T follicular helper cell (primary cell): ENCODE results near the gene NTSR1.
A peak's percentile ranks its signal among the peaks of the same experiment; 100 is the strongest.

ENCODE experiments used
- DNase-seq: peaks from one replicate; pipeline ENCODE4 v3.0.0-alpha.2; 2020; ENCODE audit warnings: low read depth

Gene NTSR1

DNA sequence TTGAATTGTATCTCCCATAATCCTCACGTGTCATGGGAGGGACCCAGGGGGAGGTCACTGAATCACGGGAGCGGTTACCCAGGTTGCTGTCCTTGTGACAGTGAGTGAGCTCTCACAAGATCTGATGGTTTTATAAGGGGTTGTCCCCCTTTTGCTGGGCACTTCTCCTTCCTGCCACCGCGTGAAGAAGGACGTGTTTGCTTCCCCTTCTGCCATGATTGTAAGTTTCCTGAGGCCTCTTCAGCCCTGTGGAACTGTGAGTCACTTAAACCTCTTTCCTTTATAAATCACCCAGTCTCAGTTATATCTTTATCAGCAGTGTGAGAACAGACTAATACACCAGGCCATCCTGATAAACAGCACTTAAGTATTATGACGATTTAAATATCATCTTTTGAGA, 78.7 kb downstream of the NTSR1 start:
- no peak for DNase-seq

DNA sequence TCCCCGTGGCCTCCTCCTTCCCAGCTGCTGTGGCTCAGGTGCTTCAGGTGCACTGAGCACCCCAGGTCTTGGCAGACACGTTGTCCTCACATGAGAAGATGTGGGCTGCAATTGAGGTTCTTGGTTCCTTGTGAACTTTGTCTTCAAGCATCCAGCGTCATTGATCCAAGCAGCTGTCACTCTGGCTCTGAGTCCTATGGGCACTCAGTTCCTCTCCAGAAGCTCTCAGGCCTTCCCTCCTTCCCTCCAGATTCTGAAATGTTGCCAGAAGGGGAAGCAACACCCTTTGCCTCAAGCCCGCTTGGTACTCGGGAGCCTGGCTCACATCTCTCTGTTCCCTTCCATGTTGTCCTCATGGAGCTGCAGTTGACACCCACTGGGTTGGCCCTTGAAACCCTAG, 79.2 kb downstream of the NTSR1 start:
- no peak for DNase-seq

DNA sequence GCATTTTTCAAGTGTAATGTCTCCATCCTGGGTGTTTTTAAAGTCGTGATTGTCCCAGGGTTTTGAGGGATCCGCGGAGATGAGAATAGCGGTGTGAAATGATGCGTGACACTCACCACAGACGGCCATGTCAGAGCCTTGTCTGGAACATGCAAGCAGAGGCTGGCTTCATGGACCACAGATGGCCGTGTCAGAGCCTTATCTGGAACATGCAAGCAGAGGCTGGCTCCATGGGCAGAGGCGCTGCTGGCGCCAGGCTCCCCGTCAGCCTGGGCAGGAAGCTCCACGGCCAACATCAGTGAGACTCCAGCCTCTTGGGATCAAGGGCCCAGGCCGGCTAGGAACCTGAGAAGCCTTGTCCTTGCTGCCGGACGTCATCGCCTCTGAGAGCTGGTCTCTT, 80.0 kb downstream of the NTSR1 start:
- no peak for DNase-seq

DNA sequence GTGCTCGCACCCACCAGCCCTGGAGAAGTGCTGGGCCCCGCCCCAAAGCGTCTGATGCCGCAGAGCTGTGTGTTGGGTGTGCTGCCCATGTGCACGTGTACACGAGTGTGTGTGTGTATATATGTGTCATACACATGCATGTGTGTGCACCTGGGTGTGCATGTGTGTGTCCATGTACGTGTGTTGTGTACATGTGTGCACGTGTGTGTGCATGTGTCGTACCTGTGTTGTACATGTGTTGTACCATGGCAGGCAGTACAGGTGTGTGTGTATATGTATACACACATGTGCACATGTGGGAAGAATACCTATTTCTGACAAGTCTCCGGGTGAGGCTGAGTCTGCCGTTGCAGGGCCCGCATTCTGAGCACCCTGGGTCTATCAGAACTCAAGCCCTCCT, 81.4 kb downstream of the NTSR1 start:
- no peak for DNase-seq

DNA sequence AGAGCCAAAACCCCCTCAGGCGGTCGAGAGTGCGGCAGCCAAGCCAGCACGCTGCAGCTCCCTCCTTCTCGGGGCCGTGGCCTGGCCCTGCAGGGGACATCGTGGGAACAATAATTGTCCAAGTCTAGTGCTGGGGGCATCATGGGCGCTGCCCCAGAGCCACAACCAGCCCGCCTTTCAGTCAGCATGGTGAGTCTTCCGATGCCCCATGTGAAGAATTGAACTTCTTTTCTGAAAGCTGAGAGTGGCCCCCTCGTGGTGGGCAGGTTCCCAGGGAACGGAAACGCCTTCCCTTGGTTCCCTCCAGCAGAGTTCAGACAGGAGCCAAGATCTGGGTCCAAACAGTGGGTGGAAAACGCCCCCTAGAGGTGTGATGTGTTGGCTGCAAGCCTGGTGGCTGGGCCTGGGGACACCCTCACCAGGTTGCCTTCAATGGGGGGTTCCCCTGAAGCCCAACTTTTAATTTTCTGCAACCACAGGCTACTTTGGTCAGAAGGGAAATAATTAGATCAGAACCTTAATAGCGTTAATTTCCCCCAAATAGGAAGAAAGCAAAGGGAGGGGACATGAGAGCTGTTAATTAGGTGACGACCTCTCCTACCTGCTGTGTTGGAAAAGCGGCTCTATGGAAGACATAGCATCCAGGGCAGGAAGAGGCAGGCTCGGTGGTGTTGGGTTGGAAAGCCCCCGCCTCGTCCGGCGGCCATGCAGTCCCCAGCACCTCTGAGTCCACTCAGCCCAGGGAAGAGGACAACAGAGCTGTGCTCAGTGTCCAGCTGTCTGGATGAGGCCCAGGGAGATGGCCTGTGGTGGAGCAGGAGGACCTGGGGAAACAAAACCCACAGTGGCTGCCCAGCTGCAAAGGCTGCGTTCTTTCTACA, 82.9 kb downstream of the NTSR1 start:
- DNase-seq = peak; percentile 44

DNA sequence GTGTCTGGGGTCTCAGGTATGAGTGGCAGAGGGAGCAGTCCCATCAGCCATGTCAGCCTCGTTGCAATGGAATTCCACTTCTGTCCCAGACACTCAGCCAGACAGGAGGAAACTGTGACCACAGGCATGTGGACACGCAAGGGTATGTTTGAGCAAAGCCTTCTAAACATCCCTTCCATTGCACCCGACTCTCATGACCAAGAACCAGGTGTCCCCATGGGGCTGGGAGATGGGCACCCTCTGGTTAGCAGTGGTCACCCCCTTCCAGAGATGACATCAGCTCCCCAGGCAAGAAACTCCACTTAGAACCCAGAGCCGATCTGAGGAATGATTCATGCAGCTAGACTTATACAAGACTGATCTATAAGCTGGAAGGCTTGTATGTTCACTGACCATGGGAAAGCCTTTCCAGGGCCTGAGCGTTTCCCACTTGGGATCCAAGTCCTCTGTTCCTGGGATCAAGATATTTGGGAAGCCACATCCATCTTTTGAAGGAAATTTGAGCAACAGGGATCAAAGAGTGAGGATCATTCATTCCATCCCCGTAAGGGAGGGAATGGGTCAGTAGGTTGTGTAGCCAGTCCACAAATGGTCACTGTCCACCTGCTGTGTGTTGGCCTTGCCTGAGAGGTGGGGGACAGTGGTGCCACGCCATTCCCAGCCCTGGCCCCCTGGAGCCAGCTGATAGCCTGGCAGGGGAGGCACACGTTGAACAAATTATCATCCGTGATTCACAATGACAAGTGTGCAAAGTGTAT, 83.7 kb downstream of the NTSR1 start:
- no peak for DNase-seq

DNA sequence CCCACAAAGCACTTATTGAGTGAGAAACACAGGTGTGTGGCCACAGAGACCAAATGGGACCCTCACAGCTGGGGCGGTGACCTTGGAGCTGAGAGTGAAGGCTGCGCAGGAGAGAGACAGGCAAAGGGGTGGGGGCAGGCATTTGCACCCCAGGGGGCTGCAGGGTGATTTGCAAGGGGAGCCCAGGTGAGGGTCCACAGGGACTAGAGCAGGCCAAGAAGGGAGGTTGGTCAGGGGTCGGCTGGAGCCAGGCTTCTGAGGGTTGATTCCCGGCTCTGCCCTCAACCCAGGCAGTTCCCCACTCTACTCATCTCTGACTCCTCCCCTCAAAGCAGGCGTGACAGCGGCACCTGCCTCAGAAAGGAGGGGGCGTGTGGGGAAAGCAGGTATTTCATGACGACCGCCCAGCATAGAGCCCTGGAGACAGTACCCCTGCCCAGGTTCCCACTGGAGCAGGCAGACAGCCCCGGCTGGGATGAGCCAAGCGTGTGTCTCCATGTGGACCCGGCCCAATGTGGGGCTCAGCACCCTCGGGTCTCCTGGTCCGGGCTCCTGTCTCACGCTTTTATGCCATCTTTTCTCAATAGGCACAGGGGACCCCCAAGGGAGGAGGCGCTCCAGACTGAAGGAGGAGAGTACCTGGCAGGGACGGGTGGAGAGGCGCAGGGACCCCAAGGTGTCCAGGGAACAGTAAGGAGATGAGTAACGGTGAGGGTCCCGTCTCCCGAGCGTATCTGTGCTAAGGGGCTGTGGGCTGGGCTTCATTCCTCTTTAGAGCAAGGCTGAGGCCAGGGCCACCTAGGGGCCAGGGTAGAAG, 84.5 kb downstream of the NTSR1 start:
- DNase-seq = no peak

DNA sequence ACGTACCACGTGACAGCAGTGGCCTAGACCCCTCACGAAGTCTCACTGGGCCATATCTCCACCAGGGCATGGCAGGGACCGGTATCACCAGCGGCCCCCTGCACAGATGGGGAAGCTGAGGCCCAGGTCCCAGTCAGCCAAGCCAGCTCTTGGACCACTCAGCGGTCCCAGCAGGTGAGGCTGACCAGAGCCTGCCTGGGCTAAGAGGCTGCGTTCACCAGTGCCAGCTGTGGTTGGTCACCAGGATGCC, 85.0 kb downstream of the NTSR1 start:
- no peak for DNase-seq

DNA sequence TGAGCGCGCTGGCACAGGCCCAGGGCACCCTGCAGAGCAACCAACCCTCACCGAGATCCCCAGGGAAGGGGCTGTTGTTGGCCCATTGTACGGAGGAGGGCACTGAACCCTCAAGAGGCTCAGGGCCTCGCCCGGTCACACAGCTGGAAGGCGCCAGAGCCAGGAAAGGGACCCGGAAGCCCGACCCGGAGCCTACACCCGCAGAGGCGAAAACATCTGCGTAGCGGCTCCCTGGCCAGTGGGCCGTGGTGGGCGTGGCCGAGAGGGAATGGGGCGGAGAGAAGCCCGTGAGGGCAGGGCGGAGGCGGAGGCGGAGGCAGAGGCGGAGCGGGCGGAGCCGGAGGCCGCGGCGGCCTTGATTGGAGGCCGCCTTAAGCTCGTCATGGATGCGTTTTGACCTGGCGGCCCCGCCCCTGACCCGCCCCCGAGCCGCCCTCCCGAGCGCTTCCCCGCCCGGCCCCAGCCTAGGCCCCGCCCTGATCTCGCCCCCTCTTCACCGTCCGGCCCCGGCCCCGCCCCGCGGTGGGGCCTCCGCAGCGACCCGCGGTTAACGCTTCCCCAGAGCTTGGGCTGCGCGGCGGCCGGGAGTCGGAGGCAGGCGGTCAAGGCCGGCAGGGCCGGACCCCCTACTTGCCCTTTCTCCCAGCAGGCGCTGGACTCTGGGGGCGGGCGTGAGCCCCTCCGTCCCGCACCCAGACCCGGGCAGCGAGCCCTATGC, 85.5 kb downstream of the NTSR1 start:
- peak; percentile 84 for DNase-seq

DNA sequence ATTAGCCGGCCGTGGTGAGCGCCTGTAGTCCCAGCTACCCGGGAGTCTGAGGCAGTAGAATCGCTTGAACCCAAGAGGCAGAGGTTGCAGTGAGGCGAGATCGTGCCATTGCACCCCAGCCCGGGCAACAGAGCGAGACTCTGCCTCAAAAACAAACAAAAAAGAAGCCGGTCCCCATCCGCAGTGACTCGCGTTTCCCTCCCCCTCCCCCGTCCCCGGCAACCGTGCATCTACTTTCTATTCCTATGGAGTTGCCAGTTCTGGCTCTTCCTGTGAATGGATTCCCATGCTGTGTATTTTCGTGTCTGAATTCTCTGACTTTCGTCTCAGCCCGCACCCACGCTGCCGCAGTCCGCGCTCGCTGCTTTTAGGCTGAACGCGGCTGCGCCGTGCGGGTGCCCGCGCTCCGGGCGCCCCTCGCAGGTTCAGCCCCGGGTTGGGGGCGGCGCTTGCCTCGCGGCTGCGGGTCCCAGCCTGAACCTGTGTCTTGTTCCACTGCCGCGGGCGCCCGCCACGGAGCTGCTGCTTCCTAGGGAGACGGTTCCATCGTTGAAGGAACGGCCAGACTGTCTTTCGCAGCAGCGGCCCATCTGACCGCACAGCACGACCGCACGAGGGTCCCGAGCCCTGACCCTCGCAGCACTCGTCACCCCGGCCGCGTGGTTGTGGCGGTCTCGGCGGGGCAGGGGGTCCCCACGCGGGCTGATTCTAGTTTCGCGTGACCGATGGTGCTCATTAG, 86.6 kb downstream of the NTSR1 start:
- peak; percentile 45 for DNase-seq

DNA sequence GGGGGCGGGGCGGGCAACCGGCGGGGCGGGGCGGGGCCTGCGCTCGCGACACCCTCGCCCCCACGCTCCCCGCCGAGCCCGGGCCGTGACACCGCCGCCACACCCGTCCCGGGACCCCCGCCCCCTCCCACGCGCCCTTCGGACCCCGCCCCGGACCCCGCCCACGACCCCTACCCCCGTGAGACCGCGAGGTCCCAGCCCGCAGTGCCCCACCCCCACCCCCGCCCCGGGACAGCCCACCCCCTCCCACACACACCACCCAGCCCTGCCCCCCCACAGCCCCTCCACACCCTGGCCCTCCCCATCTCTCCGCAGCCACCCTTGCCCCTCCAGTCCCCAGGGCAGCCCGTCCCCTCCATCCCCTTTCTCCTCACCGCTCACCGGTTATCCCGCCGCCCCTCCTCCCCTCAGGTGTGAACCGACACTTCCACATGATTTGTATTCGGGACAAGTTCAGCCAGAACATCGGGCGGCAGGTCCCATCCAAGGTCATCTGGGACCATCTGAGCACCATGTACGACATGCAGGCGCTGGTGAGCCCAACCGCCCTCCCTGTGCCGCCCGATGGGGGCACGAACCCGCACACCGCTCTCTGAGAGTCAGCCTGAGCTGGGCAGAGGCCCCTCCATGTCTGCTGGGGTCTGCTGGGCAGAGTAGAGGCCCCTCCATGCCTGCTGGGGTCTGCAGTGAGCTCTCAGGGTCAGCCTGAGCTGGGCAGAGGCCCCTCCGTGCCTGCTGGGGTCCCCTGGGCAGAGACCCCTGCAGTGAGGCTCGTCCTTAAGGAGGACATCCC, 88.3 kb downstream of the NTSR1 start:
- DNase-seq = no peak

DNA sequence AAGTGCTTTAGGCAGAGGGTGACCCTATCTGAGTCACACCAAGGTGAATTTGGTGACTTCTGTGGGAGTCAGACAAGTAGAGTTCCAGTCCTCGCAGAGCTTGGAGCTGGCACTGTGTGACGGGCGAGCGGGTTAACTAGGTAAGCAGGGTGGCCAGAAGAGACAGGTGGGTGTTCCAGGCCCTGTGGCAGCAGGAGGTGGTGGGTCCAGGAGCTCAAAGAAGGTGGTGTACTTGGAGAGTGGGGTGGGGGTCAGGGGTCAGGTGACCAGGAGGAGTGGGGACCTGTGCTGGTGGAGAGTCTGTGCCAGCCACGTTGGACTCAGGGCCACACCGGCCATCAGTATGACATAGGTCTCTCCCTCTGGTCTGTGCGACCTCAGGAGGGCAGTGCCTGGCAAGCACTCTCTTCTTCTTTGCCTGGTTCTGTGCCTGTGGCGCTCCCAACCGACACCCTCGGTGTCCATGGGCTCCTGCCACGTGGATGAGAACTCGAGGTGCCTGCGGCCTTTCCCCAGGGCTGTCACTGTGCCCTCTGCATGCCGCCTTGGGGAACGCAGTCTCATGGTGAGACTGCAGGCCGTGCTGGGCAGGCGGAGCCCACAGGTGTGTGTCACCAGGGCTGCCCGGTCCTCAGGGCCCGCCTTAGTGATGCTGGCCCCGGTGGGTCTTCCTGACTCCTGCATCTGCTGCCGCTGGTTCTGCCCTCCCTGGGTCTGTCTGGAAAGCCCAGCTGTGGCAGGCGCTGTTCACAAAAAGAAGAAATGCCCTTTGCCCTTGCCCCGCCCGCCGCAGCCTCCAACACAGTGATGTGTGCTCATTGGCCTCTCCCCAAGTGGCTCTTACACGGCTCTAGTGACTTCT, 89.3 kb downstream of the NTSR1 start:
- DNase-seq = no peak

DNA sequence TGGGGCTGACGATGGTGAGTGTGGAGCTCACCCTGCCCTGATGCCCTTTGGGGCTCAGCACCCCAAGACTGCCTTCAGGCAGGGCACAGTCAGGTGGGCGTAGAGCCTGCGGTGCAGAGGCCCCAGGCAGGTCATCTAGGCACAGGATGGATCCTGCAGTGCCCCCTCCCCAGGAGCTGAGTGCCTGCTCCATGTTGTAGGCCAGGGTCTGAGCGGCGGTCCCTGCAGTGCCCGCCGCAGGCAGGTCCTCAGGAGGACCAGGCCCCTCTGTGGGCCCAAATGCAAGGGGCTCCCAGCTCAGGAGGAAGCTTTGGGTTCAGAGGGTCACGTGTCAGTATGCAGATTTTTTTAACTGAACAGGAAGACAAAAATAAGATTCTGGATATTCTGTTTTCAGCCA, 90.4 kb downstream of the NTSR1 start:
- DNase-seq = no peak

DNA sequence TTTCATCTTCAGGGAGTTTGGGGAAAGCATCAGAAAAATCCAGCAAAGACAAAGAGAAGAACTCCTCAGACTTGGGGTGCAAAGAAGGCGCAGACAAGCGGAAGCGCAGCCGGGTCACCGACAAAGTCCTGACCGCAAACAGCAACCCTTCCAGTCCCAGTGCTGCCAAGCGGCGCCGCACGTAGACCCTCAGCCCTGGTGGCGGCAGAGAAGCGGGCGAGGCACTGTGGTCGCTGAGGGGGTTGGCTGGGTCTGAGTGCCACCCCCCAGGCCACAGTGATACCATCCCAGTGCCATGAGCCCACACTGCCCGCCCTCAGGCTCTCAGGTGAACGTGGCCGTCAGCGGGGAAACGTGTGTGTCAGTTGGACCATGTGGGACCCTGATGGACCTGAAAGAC, 90.8 kb downstream of the NTSR1 start:
- DNase-seq = no peak

DNA sequence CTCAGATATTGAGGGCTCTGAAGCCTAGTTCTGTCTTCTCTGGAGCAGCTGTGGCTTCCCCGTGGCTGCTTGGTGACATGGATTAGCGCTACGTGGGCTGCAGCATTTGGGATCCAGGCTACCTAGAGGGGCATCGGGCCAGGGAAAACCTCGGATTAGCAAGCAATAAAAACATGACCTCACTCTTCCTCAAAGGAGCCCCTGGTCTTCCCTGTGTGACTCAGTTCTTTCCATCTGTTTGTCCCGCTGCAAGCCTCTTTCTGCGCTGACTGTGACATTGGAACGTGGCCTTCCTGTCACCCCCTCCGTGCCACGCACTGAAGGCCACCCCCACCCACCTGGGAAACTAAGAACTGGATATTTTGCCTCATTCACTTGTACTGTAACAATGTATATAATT, 91.2 kb downstream of the NTSR1 start:
- DNase-seq = no peak

DNA sequence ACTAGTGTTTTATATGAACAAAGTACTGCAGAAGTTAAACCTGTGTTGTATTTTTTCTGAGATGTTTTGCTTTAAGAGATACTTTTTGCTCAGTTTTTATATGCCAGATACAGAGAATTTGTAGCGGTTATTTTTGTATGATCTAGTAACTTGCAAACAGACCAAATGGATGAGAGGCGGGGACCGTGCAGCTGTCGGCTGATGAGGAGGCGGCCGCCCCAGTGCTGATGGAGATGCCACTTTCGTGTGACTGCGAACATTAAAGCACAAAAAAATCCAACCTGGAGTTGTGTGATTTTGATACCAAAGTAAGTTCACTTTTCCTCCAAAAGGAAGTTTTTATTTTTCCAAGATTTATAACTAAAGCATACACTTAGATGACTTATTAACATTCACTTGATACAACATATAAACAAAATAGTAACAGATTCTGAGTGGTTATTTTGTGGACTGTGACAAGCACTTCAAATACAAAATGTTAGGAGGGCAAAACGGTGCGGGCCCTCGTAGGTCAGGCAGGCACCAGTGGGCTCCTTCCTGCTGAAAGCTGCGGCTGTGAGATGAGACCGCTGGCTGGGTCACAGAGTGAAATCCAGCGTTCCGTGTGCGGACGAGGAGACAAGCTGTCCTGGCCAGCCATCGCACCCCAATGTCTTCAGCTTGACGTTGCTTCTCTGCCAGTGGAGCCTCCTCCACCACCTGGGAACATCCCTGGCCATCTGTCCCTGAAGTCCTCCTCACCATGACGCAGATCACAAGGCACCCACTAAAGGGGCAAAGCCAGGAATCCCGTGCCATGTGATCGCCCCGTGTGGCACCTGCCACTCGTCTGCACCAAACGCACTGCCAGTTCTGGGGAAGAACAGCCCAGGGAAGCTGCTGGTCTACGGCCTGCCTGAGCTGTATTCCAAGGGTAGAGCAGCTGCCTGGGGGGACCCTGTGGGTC, 92.0 kb downstream of the NTSR1 start:
- no peak for DNase-seq

DNA sequence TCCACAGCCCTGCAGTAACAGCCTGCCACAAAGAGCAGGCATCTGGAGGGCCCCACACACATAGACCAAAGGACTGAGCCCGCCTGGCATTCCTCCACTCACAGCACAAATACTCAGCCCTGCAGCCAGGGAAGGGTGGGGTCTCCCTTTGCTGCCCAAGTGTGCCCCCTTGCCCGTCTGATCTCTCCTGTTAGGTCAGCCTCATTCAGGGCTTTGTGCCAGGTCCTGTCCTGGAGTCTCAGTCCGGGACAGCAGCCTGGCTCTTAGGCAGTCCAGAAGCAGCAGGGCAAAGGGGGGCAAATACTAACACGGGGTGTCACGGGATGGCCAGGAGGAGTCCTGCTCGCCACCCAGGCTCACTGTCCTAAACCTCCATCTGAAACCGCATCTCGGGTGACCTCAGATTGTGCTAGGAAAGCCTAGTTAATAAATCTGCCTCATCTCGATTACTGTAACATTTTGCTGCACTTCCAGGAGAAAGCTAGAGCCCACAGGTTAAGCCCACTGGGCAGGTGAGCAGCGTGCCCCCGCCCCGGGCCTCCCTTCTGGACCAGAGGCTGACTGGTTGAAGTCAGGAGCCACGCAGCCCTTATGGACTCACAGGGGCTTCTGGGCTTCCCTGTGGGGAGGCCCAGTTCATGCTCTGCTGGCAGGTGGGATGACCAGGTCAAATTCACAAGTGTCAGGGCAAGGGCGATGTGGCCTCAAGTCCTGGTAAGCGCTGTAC, 92.8 kb downstream of the NTSR1 start:
- DNase-seq = no peak
